Hematopoietic multipotent progenitor cell treated with erythropoietin and hydrocortisone succinate and interleukin-3 and kit ligand, for 15 days (in vitro differentiated cells): ENCODE results near the gene XBP1.
A peak's percentile ranks its signal among the peaks of the same experiment; 100 is the strongest.
"Not testable (repeated sequence)": the region's sequence is repeated elsewhere in the genome, so short reads cannot be mapped to it uniquely, and the experiment has no call there.

Experiments used
- DNase-seq: peaks from one replicate; pipeline ENCODE4 v3.0.0-alpha.2; 2015; ENCODE audit warnings: low spot score

The XBP1 gene

DNA sequence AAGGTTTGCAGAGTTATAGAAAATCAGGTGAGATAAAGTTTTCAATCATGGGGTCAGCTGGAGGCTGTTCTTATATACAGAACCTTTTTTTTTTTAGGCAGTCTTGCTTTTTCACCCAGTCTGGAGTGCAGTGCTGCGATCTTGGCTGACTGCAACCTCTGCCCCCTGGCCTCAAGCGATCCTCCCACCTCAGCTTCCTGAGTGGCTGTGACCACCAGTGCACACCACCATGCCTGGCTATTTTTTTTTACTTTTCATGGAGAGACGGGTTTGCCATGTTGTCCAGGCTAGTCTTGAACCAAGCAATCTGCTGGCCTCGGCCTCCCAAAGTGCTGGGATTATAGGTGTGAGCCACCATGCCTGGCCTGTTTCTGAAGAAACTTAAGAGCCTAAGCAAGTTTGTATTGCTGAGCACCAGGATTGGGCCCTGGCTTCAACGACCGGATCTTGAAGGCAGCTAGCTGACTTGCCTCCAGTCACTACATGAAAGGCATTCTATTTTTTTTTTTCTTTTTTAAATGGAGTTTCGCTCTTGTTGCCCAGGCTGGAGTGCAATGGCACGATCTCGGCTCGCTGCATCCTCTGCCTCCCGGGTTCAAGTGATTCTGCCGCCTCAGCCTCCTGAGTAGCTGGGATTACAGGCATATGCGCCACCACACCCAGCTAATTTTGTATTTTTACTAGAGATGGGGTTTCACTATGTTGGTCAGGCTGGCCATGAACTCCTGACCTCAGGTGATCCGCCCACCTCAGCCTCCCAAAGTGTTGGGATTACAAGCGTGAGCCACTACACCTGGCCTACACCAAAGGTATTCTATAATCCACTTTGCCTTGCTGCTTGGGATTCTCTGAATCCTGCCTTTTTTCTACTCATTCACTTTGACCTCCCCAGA is 7.6 kb downstream of the XBP1 start:
- DNase-seq: no peak

DNA sequence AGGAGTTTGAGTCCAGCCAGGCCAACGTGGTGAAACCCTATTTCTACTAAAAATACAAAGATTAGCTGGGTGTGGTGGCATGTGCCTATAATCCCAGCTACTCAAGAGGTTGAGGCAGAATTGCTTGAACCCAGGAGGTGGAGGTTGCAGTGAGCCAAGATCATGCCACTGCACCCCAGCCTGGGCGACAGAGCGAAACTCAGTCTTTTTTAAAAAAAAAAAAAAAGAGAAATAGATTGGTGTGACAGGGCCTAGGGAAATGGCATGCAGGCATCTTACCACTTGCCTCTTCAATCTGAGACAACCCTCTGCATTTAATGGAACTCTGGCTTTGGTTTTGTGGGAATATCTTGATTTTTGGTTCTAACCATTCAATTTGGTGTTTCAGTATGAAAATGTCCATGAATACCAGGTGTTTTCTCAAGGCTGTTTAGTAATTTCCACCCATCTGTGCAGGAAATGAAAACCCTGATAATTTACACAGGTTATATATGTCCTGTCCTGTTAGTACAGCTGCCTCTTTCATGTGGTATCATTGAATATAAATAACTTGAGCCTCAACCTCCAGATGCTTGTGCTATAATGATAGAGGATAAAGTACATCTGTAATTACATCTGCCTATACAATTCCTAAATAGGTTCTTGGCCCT is 8.4 kb downstream of the XBP1 start:
- DNase-seq: no peak

GRCh38 chr22:28791124-28791523 is 9.2 kb downstream of the XBP1 start:
- no peak for DNase-seq

DNA sequence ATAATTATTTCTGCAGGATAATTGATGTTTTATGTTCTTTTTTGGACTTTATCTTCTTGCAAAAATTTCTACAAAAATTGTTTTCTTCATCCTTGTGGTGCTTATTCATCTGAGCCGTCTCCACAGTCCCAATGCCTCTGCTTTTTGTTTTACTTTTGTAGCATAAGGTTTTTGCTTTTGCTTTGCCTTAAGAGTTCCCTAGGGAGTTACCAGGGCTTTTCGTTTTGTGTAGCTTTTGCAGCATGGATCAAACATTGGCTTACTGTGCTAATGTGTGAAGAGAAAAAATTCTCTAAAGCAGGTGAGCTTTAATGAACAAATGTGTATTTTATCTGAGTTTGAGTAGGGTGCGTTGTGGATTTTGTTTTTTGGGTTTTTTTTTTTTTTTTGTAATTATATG is 11.8 kb downstream of the XBP1 start:
- DNase-seq: no peak

DNA sequence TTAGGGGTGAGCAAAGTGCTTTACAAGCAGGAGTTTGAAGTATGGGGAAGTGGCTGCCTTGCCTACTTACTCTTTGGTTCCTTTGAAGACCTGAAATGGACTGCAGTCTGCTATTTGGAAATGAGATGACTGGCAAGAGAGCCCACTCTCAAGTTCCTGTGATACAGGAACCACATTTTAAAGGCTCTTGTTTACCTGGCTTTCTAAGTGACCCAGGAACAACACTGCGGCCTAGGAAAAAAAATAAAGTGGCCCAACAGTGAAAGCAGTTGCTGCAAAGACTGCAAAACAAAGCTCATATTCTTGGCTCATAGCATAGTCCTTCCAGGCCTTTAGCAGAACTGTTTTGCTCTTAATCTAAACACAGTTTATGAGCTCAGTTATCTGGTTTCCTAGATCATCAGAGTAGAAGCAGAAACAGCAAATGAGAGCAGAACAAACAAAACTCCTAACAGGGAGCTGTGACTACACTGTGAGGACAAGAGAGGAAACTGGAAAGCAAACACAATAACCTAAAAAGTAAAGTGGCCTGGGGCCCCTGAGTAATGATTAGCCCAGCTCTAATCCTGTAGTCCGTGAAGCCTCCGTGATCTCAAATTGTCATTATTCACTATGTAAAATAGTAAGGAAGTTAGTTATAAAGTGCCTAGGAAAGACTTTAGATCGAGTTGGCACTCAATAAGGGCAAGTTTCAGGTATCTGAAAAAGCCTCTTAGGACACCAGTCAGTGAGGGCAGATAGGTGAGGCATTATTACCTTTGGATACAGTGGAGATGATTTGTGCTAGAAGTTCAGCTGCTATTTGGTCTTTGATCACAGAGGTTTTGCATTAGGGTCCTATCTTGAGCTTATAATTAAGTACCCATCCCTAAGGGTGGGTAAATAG is 16.3 kb downstream of the XBP1 start:
- no peak for DNase-seq

DNA sequence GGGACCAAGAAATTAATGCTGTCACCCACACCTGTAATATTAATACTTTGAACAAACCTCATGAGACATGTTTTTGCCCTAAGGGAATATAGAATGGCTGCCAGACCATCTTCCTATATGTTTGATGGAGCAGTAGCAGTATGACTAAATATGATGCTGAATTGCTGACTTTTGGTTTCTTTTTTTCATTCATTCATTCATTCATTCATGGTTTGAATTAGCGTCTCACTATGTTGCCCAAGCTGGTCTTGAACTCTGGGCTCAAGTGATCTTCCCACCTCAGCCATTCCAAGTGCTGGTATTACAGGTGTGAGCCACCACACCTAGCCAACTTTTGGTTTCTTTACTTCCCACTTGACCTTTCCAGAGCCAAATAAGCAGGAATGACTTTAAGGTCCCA is 20.1 kb downstream of the XBP1 start:
- no peak for DNase-seq

DNA sequence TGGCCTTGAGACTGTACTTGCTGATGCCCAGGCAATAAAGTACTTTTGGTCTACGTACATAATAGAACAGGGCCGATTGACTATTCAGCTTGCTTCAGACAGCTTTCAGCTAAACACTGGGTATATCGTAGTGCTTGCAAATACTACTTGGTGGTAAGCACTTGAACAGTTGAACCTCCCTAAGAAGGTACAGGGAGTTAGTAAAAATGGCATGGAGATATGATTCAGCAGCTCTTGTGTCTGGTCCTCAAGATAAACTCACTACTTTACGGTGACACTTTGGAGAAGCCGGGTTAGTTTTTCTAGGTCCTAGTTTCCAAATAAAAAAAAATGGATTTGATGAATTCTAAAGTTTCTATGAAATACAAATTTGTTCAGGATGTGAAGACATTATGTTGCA is 20.5 kb downstream of the XBP1 start:
- DNase-seq: peak; percentile 78

DNA sequence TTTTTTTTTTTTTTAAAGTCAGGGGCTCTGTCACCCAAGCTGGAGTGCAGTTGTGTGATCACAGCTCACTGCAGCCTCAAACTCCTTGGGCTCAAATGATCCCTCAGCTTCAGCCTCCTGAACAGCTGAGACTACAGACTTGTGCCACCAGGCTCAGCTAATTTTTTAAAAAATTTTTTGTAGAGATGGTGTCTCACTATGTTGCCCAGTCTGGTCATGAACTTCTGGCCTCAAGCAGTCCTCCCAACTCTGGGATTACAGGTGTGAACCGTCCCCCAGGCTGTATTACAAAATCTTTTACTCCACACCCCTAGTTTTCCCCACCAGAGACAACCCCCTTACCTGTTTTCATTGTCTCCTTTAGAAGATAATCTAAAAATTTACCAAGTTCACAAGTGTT is 26.0 kb downstream of the XBP1 start:
- no peak for DNase-seq

- no peak for DNase-seq
These were observed 26.9 kb downstream of the XBP1 start for GRCh38 chr22:28773461-28773867.

DNA sequence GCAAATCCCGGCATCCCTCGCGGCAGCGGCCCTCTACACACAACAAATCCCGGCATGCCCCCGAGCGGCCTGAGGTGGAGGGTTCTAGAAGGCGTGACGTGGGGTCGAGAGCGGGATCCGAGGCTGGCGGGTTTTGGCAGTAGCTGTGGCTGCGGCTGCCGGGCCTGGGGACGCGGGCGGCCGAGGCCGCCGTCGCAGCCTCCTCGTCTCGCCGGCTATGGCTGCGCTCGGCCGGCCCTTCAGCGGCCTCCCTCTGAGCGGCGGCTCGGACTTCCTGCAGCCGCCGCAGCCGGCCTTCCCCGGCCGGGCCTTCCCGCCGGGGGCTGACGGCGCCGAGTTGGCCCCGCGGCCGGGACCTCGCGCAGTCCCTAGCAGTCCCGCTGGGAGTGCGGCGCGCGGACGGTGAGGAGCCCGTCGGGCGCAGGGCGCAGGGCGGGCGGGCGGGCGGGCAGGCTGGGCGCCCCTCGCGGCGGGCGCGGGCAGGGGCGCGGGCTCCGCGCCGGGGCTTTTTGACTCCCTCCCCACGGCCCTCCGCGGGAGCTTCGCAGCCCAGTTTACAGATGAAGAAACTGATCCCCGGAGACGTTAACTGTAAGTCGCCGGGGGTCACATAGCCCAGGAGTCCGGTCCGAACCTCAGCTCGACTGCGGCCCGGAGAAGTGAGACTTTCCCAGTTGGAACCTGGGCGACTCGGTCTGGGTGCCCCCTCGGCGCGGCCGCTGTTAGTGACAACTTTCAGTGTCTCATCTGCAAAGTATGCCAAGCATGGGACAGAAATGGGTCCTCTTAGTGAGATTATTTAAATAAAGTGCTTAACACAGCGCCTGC is 27.5 kb downstream of the XBP1 start, which contains the start of gene CCDC117:
TSS of gene CCDC117 (plus strand) at position 63 of the 828 bp plus-strand sequence. CDS start at position 218, 155 bp downstream.
- DNase-seq: peak; percentile 93

DNA sequence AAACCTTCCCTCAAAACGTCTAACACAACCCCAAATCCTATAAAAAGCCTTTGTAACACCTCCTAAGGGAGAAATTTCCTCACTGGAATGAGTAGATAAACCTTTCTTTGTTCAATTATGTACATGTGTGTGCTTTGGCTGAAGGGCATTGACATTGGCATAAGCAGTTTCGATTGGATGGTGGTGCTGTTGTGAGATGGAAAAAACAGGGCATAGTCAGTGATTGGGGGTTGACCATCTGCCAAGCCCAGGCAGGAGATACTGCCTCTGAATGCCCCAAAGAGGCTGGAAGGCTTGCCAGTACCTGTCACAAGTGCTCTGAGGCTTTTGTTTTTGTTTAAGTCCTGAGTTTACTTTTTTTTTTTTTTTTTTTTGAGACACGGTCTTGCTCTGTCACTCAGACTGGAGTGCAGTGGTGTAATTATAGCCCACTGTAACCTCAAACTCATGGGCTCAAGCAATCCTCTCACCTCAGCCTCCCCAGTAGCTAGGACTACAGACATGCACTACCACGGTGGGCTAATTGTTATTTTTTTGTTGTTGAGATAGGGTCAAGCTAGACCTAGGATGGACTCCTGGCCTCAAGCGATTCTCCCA is 29.1 kb downstream of the XBP1 start:
- no peak for DNase-seq

DNA sequence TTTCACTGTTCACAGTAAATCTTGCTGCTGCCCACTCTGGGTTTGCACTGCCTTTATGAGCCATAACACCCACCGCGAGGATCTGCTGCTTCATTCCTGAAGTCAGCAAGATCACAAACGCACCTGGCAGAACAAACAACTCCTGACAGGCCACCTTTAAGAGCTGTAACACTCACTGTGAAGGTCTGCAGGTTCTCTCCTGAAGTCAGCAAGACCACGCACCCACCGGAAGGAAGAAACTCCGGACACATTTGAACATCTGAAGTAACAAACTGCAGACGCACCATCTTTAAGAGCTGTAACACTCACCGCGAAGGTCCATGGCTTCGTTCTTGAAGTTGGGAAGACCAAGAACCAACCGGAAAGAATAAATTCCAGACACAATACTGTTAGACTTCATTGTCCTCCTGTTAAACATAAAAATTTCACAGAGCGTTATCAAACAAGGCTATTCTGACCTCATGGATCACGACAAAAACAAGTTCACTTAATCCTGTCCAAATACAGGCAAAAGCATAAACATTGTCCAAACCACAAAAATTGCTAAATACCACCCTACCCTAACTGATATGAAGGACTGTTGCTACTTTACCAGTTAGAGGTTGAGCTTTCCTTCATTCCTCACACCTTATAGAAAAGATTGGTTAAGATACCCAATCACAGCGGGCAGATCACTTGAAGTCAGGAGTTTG is 30.8 kb downstream of the XBP1 start:
- no peak for DNase-seq

- no peak for DNase-seq
These were observed 31.5 kb downstream of the XBP1 start for GRCh38 chr22:28768701-28769393.

GRCh38 chr22:28766628-28767027 is 33.7 kb downstream of the XBP1 start:
- no peak for DNase-seq

DNA sequence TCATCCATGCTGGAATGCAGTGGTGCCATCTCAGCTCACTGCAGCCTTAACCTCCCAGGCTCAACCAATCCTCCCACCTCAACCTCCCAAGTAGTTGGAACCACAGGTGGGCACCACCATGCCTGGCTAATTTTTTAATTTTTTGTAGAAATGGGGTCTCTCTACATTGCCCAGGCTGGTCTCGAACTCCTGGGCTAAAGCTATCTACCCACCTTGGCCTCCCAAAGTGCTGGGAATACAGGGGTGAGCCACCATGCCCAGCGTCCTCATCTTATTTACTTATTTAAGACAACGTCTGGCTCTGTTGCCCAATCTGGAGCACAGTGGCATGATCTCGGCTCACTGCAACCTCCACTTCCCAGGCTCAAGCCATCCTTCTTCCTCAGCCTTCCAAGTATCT is 38.4 kb downstream of the XBP1 start:
- not testable (repeated sequence) for DNase-seq

DNA sequence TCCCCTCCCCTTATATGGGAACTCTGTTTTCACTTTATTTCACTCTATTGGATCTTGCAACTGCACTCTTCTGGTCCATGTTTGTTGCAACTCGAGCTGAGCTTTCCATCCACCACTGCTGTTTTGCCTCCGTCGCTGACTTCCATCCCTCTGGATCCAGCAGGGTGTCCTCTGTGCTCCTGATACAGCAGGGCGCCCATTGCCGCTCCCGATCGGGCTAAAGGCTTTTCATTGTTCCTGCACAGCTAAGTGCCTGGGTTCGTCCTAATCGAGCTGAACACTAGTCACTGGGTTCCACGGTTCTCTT is 39.0 kb downstream of the XBP1 start:
- DNase-seq: no peak

DNA sequence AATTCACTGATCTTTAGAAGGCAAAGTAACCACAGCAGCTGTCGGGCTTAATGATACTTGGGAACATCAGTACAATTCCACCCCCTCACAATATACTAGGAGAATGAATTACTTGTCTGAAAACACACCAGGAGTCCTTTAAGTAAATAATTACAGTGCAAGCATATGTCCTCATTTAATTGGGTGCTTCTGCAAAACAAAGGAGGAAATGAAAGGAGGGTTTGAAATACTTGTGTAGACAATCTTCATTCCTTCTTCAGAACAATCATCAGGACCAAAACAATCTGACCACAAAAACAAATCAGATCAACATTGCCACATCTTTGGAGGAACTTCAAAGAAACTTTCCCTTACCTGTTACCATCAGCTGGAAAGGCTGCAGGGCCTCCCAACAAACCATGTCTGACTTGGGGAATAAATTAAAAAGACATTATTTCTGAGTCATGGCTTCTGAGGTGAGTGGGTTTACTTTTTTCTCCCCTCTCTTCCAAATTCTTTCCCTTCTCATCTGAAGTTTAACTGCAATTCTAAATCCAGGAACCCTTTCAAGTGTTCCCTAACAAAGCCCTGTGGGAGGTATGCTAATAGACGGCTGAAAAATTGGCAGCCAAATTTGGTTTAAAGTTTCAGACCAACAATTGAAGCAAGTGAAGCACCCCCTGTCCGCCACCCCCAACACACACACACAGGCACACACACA is 40.4 kb downstream of the XBP1 start:
- no peak for DNase-seq

- DNase-seq: not testable (repeated sequence)
These were observed 45.9 kb downstream of the XBP1 start for GRCh38 chr22:28754512-28754911.

DNA sequence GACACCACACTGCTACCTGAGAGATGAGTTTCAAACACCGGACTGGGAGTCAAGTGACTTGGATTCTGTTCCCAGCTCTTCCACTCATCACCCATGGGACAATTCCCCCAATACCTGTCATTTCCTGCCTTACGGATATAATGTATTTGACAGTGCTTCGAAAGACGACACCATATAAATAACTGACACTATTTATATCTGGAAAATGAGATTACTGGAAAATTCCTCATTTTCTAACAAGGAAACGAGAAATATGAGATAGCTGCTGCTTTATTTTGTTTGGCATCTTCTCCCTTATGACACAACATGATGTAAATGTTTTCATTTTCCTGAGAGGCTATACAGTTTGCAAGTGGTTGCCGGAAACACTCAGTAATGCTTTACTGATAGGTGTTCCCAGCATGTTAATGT is 49.9 kb downstream of the XBP1 start:
- DNase-seq: no peak
